ENCODE results near the gene NIPA2.

- TF ChIP-seq POLR2A (IDR thresholded peaks at IDR 0.05), result no peak
- TF ChIP-seq CTCF (IDR thresholded peaks at IDR 0.05), result no peak
These were observed 73.8 kb downstream of the NIPA2 start for GRCh38 chr15:22912256-22912655.
